ENCODE results near the gene COX5A.
"Not testable (repeated sequence)": the region's sequence is repeated elsewhere in the genome, so short reads cannot be mapped to it uniquely, and the experiment has no call there.

- TF ChIP-seq CTCF (IDR thresholded peaks at IDR 0.05; ENCODE audit: poor library complexity, severe bottlenecking); EZH2 (IDR thresholded peaks at IDR 0.05; ENCODE audit: borderline replicate concordance, insufficient read depth, low read length, poor library complexity, severe bottlenecking); EP300 (conservative IDR thresholded peaks at IDR 0.05; ENCODE audit: poor library complexity, severe bottlenecking); SMC3 (conservative IDR thresholded peaks at IDR 0.05; ENCODE audit: poor library complexity); TAF1 (IDR thresholded peaks at IDR 0.05; ENCODE audit: low read depth); POLR2AphosphoS5 (IDR thresholded peaks at IDR 0.05); REST (IDR thresholded peaks at IDR 0.05; ENCODE audit: borderline replicate concordance): not testable (repeated sequence)
Measured at GRCh38 chr15:74894383-74894782, 43.5 kb downstream of the COX5A start.

Measured in neural cell (in vitro differentiated cells).